SK-N-SH treated with all-trans-retinoic acid at 6 μM for 48 hours (cell line): ENCODE data around the gene RNH1.

Experiments used
- CSRNP3 ChIP-seq: fragments of 250-450 bp; sonication (Bioruptor Pico); IDR thresholded peaks from 2 replicates; pipeline ENCODE4 v1.5.1; 2021; ENCODE audit warnings: mild to moderate bottlenecking, moderate library complexity
- POU6F1 ChIP-seq: fragments of 250-450 bp; sonication (Bioruptor Pico); IDR thresholded peaks from 2 replicates; pipeline ENCODE4 v1.8.0; 2021; ENCODE audit warnings: low read depth, mild to moderate bottlenecking, moderate library complexity, borderline replicate concordance
- TCF4 ChIP-seq: fragments of 250-450 bp; sonication (Bioruptor Pico); IDR thresholded peaks from 2 replicates; pipeline ENCODE4 v1.8.0; 2021; ENCODE audit warnings: mild to moderate bottlenecking, moderate library complexity, borderline replicate concordance

- no peak for TF ChIP-seq CSRNP3 (CRISPR knock-in tag)
- no peak for TF ChIP-seq TCF4
- no peak for TF ChIP-seq POU6F1 (CRISPR knock-in tag)
Observed at GRCh38 chr11:477052-477715, 29.9 kb downstream of the RNH1 start.
